ENCODE data around the gene GLOD5.
"Not testable (repeated sequence)": the region's sequence is repeated elsewhere in the genome, so short reads cannot be mapped to it uniquely, and the experiment has no call there.

Gene GLOD5

DNA sequence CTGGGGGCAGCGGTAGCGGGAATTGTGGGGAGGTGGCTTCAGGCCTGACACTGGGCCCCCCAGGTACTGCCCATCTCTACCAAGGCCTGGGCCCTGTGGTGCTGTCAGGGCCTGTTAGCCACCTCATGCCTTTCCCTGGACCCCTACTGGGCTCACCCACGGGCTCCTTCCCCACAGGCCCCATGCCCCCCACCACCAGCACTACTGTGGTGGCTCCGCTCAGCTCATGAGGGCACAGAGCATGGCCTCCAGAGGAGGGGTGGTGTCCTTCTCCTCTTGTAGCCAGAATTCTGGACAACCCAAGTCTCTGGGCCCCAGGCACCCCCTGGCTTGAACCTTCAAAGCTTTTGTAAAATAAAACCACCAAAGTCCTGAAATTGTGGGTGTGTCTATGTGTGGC, 32.4 kb downstream of the GLOD5 start:
- no peak for DNase-seq (ENCODE audit: low read depth, low spot score)

DNA sequence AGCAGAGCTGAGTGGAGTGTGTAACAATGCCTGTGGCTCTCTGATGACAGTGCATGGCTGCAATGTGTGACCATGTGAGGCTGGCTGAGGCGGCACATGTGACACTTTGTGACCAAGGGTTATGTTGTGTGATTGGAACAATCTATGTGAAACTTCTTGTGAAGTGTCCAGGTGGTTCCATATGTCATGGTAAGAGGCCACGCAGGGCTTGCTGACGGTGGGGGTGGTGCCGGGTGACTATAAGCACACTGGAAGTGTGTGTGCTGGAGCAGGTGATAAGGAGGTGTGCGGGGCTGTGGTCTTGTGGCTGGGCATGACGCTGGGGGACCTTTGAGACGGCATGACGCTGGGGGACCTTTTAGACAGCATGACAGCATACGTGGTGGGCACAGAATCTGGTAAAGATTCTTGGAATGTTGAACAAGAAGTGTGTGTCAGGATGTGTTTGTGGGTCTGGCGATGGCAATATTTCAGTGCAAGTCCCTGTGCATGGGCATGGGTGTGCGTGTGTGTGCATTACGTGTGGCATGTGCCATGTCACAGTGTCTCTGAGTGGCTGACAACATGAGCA, 32.9 kb downstream of the GLOD5 start:
- DNase-seq (ENCODE audit: low read depth, low spot score): no peak

DNA sequence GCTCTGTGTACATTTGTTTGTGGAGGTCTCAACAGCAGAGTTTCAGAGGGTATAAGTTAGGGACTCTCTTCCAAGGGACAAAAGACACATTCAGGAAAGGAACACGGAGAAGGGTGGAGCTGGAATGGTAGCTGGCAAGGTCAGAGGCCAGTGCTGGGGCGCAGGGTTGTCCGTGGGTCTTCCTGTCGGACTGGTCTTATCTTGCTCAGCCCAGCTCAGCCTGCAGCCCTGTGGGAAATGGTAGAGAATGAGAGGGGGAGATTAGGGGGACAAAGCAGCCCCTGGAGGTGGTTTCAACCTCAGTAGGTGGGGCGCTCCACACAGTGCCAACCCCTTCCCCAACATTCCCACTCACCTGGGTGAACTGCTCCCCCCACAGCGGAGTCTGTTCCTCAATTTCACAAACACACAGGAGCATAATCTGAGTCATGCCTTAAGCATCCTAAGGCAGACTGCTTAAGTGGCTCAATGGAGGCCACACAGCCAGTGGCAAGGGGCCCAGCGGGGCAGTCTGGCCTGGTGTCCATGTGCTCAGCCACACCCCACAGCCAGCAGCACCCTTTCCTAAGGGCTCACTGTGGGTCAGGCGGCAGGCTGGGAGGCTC, 33.5 kb downstream of the GLOD5 start:
- no peak for DNase-seq (ENCODE audit: low read depth, low spot score)

DNA sequence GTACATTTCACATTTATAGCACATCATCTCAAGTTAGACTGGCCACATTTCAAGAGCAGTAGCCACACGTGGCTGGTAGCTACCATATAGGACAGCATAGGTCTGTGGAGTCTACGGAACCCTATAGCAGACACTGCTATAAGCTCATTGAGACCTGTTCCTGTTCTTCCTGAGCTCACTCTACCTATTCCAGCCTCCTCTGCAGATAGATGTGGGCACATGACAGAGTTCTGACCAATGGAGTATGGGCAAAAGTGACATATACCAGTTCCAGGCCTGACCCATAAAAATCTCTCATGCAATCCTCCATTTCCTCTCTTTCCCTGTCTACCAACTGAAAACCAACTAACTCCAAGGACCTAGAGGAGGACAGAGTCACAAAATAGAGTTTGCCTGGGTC, 36.8 kb downstream of the GLOD5 start:
- no peak for DNase-seq (ENCODE audit: low read depth, low spot score)

- no peak for DNase-seq (ENCODE audit: low read depth, low spot score)
These were observed 39.2 kb downstream of the GLOD5 start for GRCh38 chrX:48800574-48801279.

DNA sequence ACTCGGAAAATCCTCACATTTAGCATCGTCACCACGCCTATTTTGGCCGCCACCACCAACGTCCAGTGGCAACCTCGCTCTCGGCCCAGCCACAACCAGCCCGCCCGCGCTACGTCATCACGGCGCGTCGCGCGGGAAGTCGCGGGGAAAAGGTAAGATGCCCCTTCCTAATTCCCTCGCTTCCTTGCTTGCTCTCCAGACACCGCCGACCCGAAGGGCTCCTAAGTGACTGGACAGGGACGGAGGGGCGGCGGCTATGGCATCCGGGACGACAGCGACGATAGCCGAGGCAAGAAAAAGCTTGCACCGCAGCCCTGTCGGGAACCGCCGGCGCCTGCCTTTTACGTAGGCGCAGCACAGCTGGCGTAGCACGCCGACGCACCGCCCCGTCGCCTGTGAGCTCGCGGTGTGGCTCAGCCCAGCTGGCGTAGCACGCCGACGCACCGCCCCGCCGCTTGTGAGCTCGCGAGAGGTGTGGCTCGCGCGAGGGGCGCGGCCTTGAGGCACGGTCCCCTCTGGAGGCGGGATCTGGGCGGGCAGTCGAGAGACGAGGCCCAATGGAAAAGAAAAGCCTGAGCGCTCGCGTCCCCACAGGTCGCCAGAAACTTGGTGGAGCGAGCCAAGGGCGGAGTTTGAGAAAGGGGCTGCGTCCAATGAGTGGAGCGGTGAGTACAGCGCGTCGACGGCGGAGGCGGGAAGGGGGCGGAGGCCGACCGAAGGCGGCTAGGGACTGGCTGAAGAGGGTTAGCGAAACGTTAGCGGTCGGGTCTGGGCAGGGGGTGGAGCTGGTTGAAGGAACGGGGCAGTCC, 39.9 kb downstream of the GLOD5 start, which contains the start of gene HDAC6:
Gene HDAC6 (plus strand): TSS at position 788 of the 809 bp plus-strand sequence. CDS start 626 bp downstream, outside the sequence.
- peak; percentile 89 for DNase-seq (ENCODE audit: low read depth, low spot score)

DNA sequence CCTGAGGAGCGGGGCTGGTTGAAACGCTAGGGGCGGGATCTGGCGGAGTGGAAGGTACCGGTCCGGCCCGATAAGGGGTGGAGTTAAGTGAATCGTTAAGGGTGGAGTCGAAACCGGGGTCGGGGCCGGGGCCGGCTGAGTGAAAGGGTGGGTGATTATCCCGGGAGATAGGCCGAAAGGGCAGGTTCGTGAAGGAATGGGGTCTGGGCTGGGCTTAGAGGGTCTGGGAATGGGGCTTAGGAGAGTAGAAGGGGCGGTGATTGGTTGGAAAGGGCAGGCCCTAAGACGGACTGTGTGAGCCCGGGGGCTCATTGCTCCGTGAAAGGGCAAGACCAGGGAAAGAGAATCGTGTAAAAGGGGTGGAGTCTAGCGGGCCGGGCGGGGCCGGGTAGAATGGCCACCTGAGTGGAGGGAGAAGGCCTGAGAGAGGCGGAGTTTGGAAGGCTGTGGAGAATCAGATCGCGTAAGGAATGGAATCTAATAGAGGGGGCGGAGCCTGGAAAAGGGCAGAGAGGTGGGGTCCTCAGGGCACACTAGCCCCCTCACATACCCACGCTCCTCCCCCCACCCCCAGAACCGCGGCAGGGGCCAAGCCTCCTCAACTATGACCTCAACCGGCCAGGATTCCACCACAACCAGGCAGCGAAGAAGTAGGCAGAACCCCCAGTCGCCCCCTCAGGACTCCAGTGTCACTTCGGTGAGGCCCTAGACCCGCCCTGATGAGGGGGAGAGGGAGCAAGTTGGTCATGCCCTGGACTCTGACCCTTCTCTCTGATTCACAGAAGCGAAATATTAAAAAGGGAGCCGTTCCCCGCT, 40.8 kb downstream of the GLOD5 start:
- peak; percentile 4 for DNase-seq (ENCODE audit: low read depth, low spot score)

GRCh38 chrX:48802905-48803200, 41.3 kb downstream of the GLOD5 start:
- no peak for DNase-seq (ENCODE audit: low read depth, low spot score)

- DNase-seq (ENCODE audit: low read depth, low spot score): no peak
These were observed 44.5 kb downstream of the GLOD5 start for GRCh38 chrX:48806081-48806480.

DNA sequence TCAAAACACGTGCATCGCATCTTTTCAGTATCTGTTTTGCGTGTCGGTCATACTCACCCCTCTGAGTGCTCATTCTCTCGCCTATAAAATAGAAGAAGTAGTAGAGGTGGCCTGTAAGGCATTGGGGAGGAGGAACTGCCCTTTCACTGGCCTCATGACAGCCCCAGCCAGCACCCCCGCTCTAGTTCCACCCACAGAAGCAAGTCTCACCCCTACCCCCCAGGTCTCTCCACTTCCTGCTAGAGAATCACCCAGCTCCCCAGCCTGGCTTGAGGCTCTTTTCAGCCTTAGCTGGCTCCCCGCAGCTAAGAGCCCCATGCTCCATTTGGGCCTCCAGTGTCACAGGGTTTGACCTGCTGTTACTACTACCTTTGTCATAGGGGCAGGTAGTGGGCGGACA, 52.1 kb downstream of the GLOD5 start:
- DNase-seq (ENCODE audit: low read depth, low spot score): no peak

GRCh38 chrX:48814722-48815121, 53.2 kb downstream of the GLOD5 start:
- no peak for DNase-seq (ENCODE audit: low read depth, low spot score)

GRCh38 chrX:48815266-48815665, 53.7 kb downstream of the GLOD5 start:
- DNase-seq (ENCODE audit: low read depth, low spot score): no peak

DNA sequence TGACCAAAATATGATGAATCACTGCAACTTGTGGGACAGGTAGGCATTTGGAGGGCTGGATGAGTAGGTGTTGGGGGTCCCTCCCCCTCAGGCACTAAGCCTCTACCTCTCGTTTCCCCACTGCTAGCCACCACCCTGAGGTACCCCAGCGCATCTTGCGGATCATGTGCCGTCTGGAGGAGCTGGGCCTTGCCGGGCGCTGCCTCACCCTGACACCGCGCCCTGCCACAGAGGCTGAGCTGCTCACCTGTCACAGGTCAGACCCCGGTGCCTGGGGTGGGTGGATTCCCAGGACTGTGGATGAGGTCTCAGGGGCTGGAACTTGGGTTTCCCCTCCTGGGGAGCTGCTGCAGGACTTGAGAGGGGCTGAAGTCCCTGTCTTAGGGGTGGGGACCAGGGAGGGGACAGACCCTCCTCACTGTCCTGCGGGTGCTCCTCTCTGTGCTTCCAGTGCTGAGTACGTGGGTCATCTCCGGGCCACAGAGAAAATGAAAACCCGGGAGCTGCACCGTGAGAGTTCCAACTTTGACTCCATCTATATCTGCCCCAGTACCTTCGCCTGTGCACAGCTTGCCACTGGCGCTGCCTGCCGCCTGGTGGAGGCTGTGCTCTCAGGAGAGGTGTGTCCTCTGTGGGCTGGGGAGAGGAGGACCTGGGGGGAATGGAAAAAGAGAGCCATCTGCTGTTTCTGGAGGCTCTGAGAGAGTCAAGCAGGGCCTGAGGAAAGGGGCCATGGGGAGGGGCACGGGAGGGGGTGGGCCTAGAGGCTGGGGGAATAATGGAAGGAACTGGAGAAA, 54.7 kb downstream of the GLOD5 start:
- no peak for DNase-seq (ENCODE audit: low read depth, low spot score)

DNA sequence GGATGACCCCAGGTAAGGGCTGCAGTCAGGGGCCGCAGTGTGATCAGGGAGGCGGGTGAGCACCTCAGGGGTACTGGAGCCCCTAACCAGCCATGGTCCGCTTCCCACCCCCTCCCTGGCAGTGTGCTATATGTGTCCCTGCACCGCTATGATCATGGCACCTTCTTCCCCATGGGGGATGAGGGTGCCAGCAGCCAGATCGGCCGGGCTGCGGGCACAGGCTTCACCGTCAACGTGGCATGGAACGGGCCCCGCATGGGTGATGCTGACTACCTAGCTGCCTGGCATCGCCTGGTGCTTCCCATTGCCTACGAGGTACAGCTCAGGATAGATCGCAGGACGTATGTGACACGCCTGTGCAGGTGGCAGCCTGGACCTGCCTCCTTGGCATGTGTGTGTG, 56.6 kb downstream of the GLOD5 start:
- no peak for DNase-seq (ENCODE audit: low read depth, low spot score)

DNA sequence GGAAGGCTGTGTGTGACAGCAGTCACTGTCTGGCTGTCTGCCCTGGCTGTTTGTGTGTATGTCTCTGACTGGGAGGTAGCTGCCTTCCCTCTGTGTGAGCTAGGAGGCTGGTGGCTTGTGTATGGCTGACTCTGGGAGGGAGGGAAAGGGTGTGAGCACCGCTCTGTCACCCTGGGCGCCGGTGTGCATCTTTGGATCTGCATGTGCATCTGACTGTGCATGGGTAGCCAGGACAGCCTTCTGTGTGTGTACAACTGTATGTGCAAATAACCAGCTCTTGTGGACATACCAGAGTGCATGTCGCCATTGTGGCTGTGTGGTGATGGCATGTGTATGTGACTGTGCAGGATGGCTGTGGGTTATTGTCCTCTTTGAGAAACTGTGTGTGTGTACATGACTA, 57.3 kb downstream of the GLOD5 start:
- no peak for DNase-seq (ENCODE audit: low read depth, low spot score)

- not testable (repeated sequence) for DNase-seq (ENCODE audit: low read depth, low spot score)
These were observed 57.8 kb downstream of the GLOD5 start for GRCh38 chrX:48819394-48819793.

- DNase-seq (ENCODE audit: low read depth, low spot score): no peak
These were observed 61.5 kb downstream of the GLOD5 start for GRCh38 chrX:48823053-48823452.

Data from activated CD4-positive, CD25-positive, alpha-beta regulatory T cell treated with anti-CD3 and anti-CD28 coated beads, Interleukin-2, amount 50 U/mL, for 16 hours (primary cell).